GM21423 (cell line): ENCODE measurements around the gene R3HCC1L.
"Not testable (repeated sequence)": the region's sequence is repeated elsewhere in the genome, so short reads cannot be mapped to it uniquely, and the experiment has no call there.

ENCODE experiments used
- ATAC-seq: cut with Tn5 transposase; IDR thresholded peaks from one replicate; pipeline ENCODE4 v1.9.1; 2021; ENCODE audit warnings: mild to moderate bottlenecking, moderate library complexity; ENCODE audit not compliant: unreplicated experiment

The R3HCC1L gene

GRCh38 chr10:98128802-98129201, 5.7 kb upstream of the R3HCC1L start:
- ATAC-seq = no peak

- no peak for ATAC-seq
Observed at GRCh38 chr10:98131619-98132018, 2.8 kb upstream of the R3HCC1L start.

GRCh38 chr10:98133075-98133752, 1.2 kb upstream of the R3HCC1L start:
- peak; percentile 57 for ATAC-seq

GRCh38 chr10:98134117-98134430, 383 bp upstream of the R3HCC1L start:
- ATAC-seq = no peak

- peak; percentile 1 for ATAC-seq
Observed at GRCh38 chr10:98135222-98135899, 904 bp downstream of the R3HCC1L start.

GRCh38 chr10:98136775-98137174, 2.3 kb downstream of the R3HCC1L start:
- not testable (repeated sequence) for ATAC-seq

- ATAC-seq = no peak
Observed at GRCh38 chr10:98138031-98138430, 3.6 kb downstream of the R3HCC1L start.

- ATAC-seq = no peak
Observed at GRCh38 chr10:98139431-98139830, 5.0 kb downstream of the R3HCC1L start.

- ATAC-seq = no peak
Observed at GRCh38 chr10:98141484-98142073, 7.1 kb downstream of the R3HCC1L start.

GRCh38 chr10:98144985-98145384, 10.5 kb downstream of the R3HCC1L start:
- ATAC-seq = no peak

GRCh38 chr10:98149858-98150257, 15.4 kb downstream of the R3HCC1L start:
- ATAC-seq = no peak

GRCh38 chr10:98150544-98150943, 16.1 kb downstream of the R3HCC1L start:
- no peak for ATAC-seq

GRCh38 chr10:98152778-98153177, 18.3 kb downstream of the R3HCC1L start:
- not testable (repeated sequence) for ATAC-seq

GRCh38 chr10:98153213-98153958, 18.9 kb downstream of the R3HCC1L start:
- ATAC-seq = not testable (repeated sequence)

- no peak for ATAC-seq
Observed at GRCh38 chr10:98154076-98154475, 19.6 kb downstream of the R3HCC1L start.

- no peak for ATAC-seq
Observed at GRCh38 chr10:98158576-98158975, 24.1 kb downstream of the R3HCC1L start.

GRCh38 chr10:98163941-98164340, 29.5 kb downstream of the R3HCC1L start:
- no peak for ATAC-seq

- peak; percentile 49 for ATAC-seq
Observed at GRCh38 chr10:98167191-98167590, 32.7 kb downstream of the R3HCC1L start.

GRCh38 chr10:98168147-98168546, 33.7 kb downstream of the R3HCC1L start:
- peak; percentile 66 for ATAC-seq

- no peak for ATAC-seq
Observed at GRCh38 chr10:98168766-98169165, 34.3 kb downstream of the R3HCC1L start.

GRCh38 chr10:98169379-98169778, 34.9 kb downstream of the R3HCC1L start:
- ATAC-seq = no peak
